Fibroblast of lung (primary cell): Measurements from ENCODE around the gene DYSF. TPM values are rescaled to one million over a fixed set of nuclear protein-coding genes. Genes with fewer than 3 reads are reported as not detected.

Source experiments
- DNase-seq, 2 donors: peaks; one replicate each; pipeline versions ENCODE4 v3.0.0 to v3.0.0-alpha.2; 2010; ENCODE audit warnings: low read depth in 2 of 2
- H2AFZ ChIP-seq: 2 replicates; pipeline ENCODE4 v1.5.1; 2012; ENCODE audit warnings: low read length, control low read depth, inconsistent platforms
- H3K27ac ChIP-seq: 2 replicates; pipeline ENCODE4 v1.5.1; 2011; ENCODE audit warnings: low read length, control low read depth; ENCODE audit not compliant: insufficient read depth
- H3K27me3 ChIP-seq: 2 replicates; pipeline ENCODE4 v1.5.1; 2011; ENCODE audit warnings: mild to moderate bottlenecking, low read length; ENCODE audit not compliant: control insufficient read depth, insufficient read depth
- H3K36me3 ChIP-seq: 2 replicates; pipeline ENCODE4 v1.5.1; 2011; ENCODE audit warnings: low read length; ENCODE audit not compliant: control insufficient read depth, insufficient read depth
- H3K4me1 ChIP-seq: 2 replicates; pipeline ENCODE4 v1.5.1; 2011; ENCODE audit warnings: low read length; ENCODE audit not compliant: control insufficient read depth, insufficient read depth; ENCODE audit errors: extremely low read depth
- H3K4me2 ChIP-seq: 2 replicates; pipeline ENCODE4 v1.5.1; 2011; ENCODE audit warnings: low read length, control low read depth; ENCODE audit not compliant: insufficient read depth; ENCODE audit errors: extremely low read depth
- H3K4me3 ChIP-seq, 4 experiments: fragments of 200-600 bp in 1 of 4; sonication (generic) in 1 of 4; replicated peaks in 1 of 4; 2 replicates each; pipeline ENCODE4 v1.5.1; 2011 to 2016; ENCODE audit warnings: low read length in 4 of 4, low read depth in 3 of 4, mild to moderate bottlenecking in 3 of 4, control low read depth in 2 of 4, inconsistent platforms in 1 of 4, mixed read lengths in 1 of 4; ENCODE audit not compliant: insufficient read depth in 1 of 4; ENCODE audit errors: control extremely low read depth in 1 of 4
- H3K79me2 ChIP-seq: 2 replicates; pipeline ENCODE4 v1.5.1; 2012; ENCODE audit warnings: mild to moderate bottlenecking, low read length, inconsistent platforms; ENCODE audit not compliant: control insufficient read depth, insufficient read depth
- H3K9ac ChIP-seq: 2 replicates; pipeline ENCODE4 v1.5.1; 2011; ENCODE audit warnings: mild to moderate bottlenecking, low read length, control low read depth; ENCODE audit not compliant: insufficient read depth
- H3K9me3 ChIP-seq: 2 replicates; pipeline ENCODE4 v1.5.1; 2012; ENCODE audit warnings: low read depth, low read length; ENCODE audit not compliant: control insufficient read depth, insufficient read depth
- H4K20me1 ChIP-seq: 2 replicates; pipeline ENCODE4 v1.5.1; 2011; ENCODE audit warnings: low read length; ENCODE audit not compliant: control insufficient read depth, insufficient read depth; ENCODE audit errors: extremely low read depth
- CTCF ChIP-seq, 2 donors: IDR thresholded peaks in 1 of 2; conservative IDR thresholded peaks in 1 of 2; 1 replicate in 1 of 2; 2 replicates in 1 of 2; pipeline ENCODE4 v1.5.1; 2011 to 2012; ENCODE audit warnings: low read length in 2 of 2, control low read depth in 1 of 2, inconsistent platforms in 1 of 2, low read depth in 1 of 2, mild to moderate bottlenecking in 1 of 2
- EZH2 ChIP-seq: IDR thresholded peaks from 2 replicates; pipeline ENCODE4 v1.5.1; 2012; ENCODE audit warnings: low read length, control low read depth, mild to moderate bottlenecking; ENCODE audit errors: missing control alignments
- polyA plus RNA-seq, 2 donors: library from polyadenylated mRNA; depleted of rRNA in 1 of 2; stranded (reverse) in 1 of 2; unstranded in 1 of 2; fragments of >200 nt; gene quantifications; 2 replicates each; pipeline ENCODE4 v1.2.1, GENCODE V29; 2011 to 2012; ENCODE audit warnings: missing spikeins in 1 of 2
- total RNA-seq: library from RNA; depleted of rRNA; stranded (reverse); fragments of >200 nt; gene quantifications from 2 replicates; pipeline ENCODE4 v1.2.1, GENCODE V29; 2014

Gene DYSF
- total and polyA plus RNA-seq, 2 donors (not counting 1 experiment from before 2014, with no cell fraction given) = under 0.01 to 0.67 TPM

- H3K9ac ChIP-seq = no peak overlapping the region
- TF ChIP-seq CTCF (conservative IDR thresholded peaks at IDR 0.05 in 1 of 2, IDR thresholded peaks at IDR 0.05 in 1 of 2; ENCODE audit: low read depth in 1 of 2, low read length in 2 of 2) = no peak
- no peak for TF ChIP-seq EZH2
- no peaks in the 10 kb centered on the region for H3K36me3 ChIP-seq
- no peak for DNase-seq
- H4K20me1 ChIP-seq = no peaks in the 10 kb centered on the region
- H3K27me3 ChIP-seq = no peaks in the 10 kb centered on the region
- no peak overlapping the region for H3K4me3 ChIP-seq
- no peaks in the 10 kb centered on the region for H3K79me2 ChIP-seq
- H3K4me1 ChIP-seq = no peaks in the 10 kb centered on the region
- no peak overlapping the region for H3K4me2 ChIP-seq
- no peak overlapping the region for H2AFZ ChIP-seq
- H3K27ac ChIP-seq = no peak overlapping the region
- no peaks in the 10 kb centered on the region for H3K9me3 ChIP-seq
Measured at GRCh38 chr2:71672826-71673795, 219.8 kb downstream of the DYSF start.

GRCh38 chr2:71674158-71674851 is 220.9 kb downstream of the DYSF start:
- TF ChIP-seq CTCF (conservative IDR thresholded peaks at IDR 0.05 in 1 of 2, IDR thresholded peaks at IDR 0.05 in 1 of 2; ENCODE audit: low read depth in 1 of 2, low read length in 2 of 2) = no peak
- TF ChIP-seq EZH2 = no peak
- Histone ChIP-seq H3K79me2 (no peaks in the 10 kb centered on the region), H3K36me3 (no peaks in the 10 kb centered on the region), H3K9me3 (no peaks in the 10 kb centered on the region), H3K4me1 (no peaks in the 10 kb centered on the region), H3K4me3 (no peak overlapping the region), H2AFZ (no peak overlapping the region), H3K9ac (no peak overlapping the region), H3K4me2 (no peak overlapping the region), H3K27me3 (no peaks in the 10 kb centered on the region), H4K20me1 (no peaks in the 10 kb centered on the region), H3K27ac (no peak overlapping the region)
- DNase-seq = no peak

GRCh38 chr2:71675296-71675695 is 221.9 kb downstream of the DYSF start:
- DNase-seq = no peak
- TF ChIP-seq EZH2 = no peak
- no peak for TF ChIP-seq CTCF (conservative IDR thresholded peaks at IDR 0.05 in 1 of 2, IDR thresholded peaks at IDR 0.05 in 1 of 2; ENCODE audit: low read depth in 1 of 2, low read length in 2 of 2)
- H3K36me3 ChIP-seq = no peaks in the 10 kb centered on the region
- H3K4me2 ChIP-seq = no peak overlapping the region
- H3K9me3 ChIP-seq = no peaks in the 10 kb centered on the region
- H3K79me2 ChIP-seq = no peaks in the 10 kb centered on the region
- H3K4me1 ChIP-seq = no peaks in the 10 kb centered on the region
- no peaks in the 10 kb centered on the region for H4K20me1 ChIP-seq
- H2AFZ ChIP-seq = no peak overlapping the region
- H3K27me3 ChIP-seq = no peaks in the 10 kb centered on the region
- H3K4me3 ChIP-seq = no peak overlapping the region
- no peak overlapping the region for H3K9ac ChIP-seq
- H3K27ac ChIP-seq = no peak overlapping the region
